SK-N-SH treated with all-trans-retinoic acid at 6 μM for 48 hours (cell line): ENCODE measurements around the gene BTF3L4.

ENCODE experiments used
- PATZ1 ChIP-seq: fragments of 250-450 bp; sonication (Bioruptor Pico); IDR thresholded peaks from 2 replicates; pipeline ENCODE4 v1.8.0; 2020; ENCODE audit warnings: mild to moderate bottlenecking, moderate library complexity, borderline replicate concordance
- RARB ChIP-seq: fragments of 250-450 bp; sonication (Bioruptor Pico); IDR thresholded peaks from 2 replicates; pipeline ENCODE4 v1.8.0; 2021; ENCODE audit warnings: mild to moderate bottlenecking, moderate library complexity
- ZNF70 ChIP-seq: fragments of 450-650 bp; formaldehyde crosslinking; IDR thresholded peaks from 2 replicates; pipeline ENCODE4 v1.5.0; 2020; ENCODE audit warnings: mild to moderate bottlenecking, moderate library complexity

GRCh38 chr1:52098139-52098871 lies 42.2 kb downstream of the BTF3L4 start:
- no peak for TF ChIP-seq RARB (CRISPR knock-in tag)
- TF ChIP-seq ZNF70 (CRISPR knock-in tag) = no peak
- no peak for TF ChIP-seq PATZ1
